ENCODE data around the gene XKR7. TPM values are rescaled to one million over a fixed set of nuclear protein-coding genes. Genes with fewer than 3 reads are reported as not detected.

Gene XKR7
- total and polyA plus RNA-seq, 10 of the 15 experiments (the other 5 are each of a cell fraction or from before 2014, with no cell fraction given), result not detected

GRCh38 chr20:31979713-31980426, 11.9 kb downstream of the XKR7 start:
- ChIA-PET SMC1A (ENCODE audit: uncharacterized antibody, unreplicated experiment) (interaction anchor here (0.7 kb wide), 1 partner anchor 257 kb away, joined by 4 read pairs; no protein-coding TSS in a partner anchor), RAD21 (ENCODE audit: unreplicated experiment) (interaction anchor here (0.7 kb wide), 1 partner anchor 225 kb away, joined by 5 read pairs; no protein-coding TSS in a partner anchor), CTCF (interaction anchor here (0.6 kb wide), 2 partner anchors 132 to 671 kb away, joined by 3 read pairs; no protein-coding TSS in a partner anchor), POLR2A (no interaction called here)
- BruUV-seq (replicated peaks), result no TSS peak
- Histone ChIP-seq H3K27me3 (replicated peaks in 1 of 2; ENCODE audit: control insufficient read depth in 2 of 2, insufficient read depth in 2 of 2, low read length in 1 of 2) (peaks cover 0 to 4% of the 10 kb centered on the region in 2 experiments; a peak in 2 of 4 replicates), H3K9ac (ENCODE audit: control insufficient read depth, insufficient read depth, low read length) (no peak overlapping the region), H2AFZ (ENCODE audit: control insufficient read depth, low read depth, low read length) (no peak overlapping the region), H3K27ac (ENCODE audit: control insufficient read depth, insufficient read depth) (no peak overlapping the region), H3K4me1 (ENCODE audit: control insufficient read depth, insufficient read depth, low read length) (no peaks in the 10 kb centered on the region), H3K9me3 (replicated peaks; ENCODE audit: control insufficient read depth, insufficient read depth, low read length) (no peaks in the 10 kb centered on the region), H3K79me2 (ENCODE audit: control insufficient read depth, insufficient read depth, low read length) (no peaks in the 10 kb centered on the region), H3K4me3 (no peak overlapping the region), H4K20me1 (ENCODE audit: control insufficient read depth, insufficient read depth) (no peaks in the 10 kb centered on the region), H3K4me2 (ENCODE audit: control insufficient read depth, insufficient read depth) (no peak overlapping the region), H3K36me3 (ENCODE audit: control insufficient read depth in 2 of 2, insufficient read depth in 2 of 2, low read length in 1 of 2) (no peaks in the 10 kb centered on the region)
- ATAC-seq (no peak), DNase-seq (ENCODE audit: low read depth, low spot score) (no peak), FAIRE-seq (no peak)
- in situ Hi-C loops (cut with MboI) (no loop called here), intact Hi-C loops (cut with micrococcal nuclease; ENCODE audit: unreplicated experiment) (no loop called here)
- TF ChIP-seq ZNF622 (IDR thresholded peaks at IDR 0.05) (no peak), SMARCA5 (IDR thresholded peaks at IDR 0.05) (no peak), ZBTB11 (CRISPR knock-in tag; IDR thresholded peaks at IDR 0.05) (no peak), ETV6 (conservative IDR thresholded peaks at IDR 0.05 in 1 of 2, IDR thresholded peaks at IDR 0.05 in 1 of 2; ENCODE audit: borderline replicate concordance in 1 of 2, low read depth in 1 of 2) (no peak)
- WGBS (ENCODE audit: insufficient coverage, insufficient replicate concordance, low lambda C conversion rate, missing lambda C conversion rate), result 17% methylated on average over 6 of the region's 6 CpGs

All from GM12878 (cell line).